WTC11 (cell line): ENCODE data around the gene METRNL. TPM values are rescaled to one million over a fixed set of nuclear protein-coding genes. Genes with fewer than 3 reads are reported as not detected.

ENCODE experiments used
- ATAC-seq: fragments of 200-7000 bp; cut with Tn5 transposase; 2 replicates; pipeline ENCODE4 v1.10.0; 2021; ENCODE audit warnings: mild to moderate bottlenecking, moderate library complexity
- CTCF ChIA-PET: fragments of 300-600 bp; sonication (Branson Sonifier 250); formaldehyde crosslinking; loops from one replicate; lab custom pipeline; 2021; ENCODE audit warnings: antibody characterized with exemption; lab: Charles Lee
- POLR2A ChIA-PET: fragments of 350-600 bp; sonication (Branson Sonifier 250); formaldehyde crosslinking; loops from one replicate; lab custom pipeline; 2021; ENCODE audit warnings: antibody characterized with exemption; lab: Charles Lee
- DNase-seq: peaks from one replicate; pipeline ENCODE4 v3.0.0; 2021; ENCODE audit warnings: low spot score
- H3K27ac Mint-ChIP-seq: 2 replicates; pipeline ENCODE4 v1.8.0; 2021; ENCODE audit warnings: mixed read lengths
- H3K27me3 Mint-ChIP-seq: 2 replicates; pipeline ENCODE4 v1.8.0; 2021; ENCODE audit warnings: low read depth, mild to moderate bottlenecking, moderate library complexity, mixed read lengths
- H3K36me3 Mint-ChIP-seq: 2 replicates; pipeline ENCODE4 v1.8.0; 2021; ENCODE audit warnings: mixed read lengths
- H3K4me1 Mint-ChIP-seq: 2 replicates; pipeline ENCODE4 v1.8.0; 2022; ENCODE audit warnings: mixed read lengths
- H3K4me3 Mint-ChIP-seq: 2 replicates; pipeline ENCODE4 v1.8.0; 2021; ENCODE audit warnings: mild to moderate bottlenecking, moderate library complexity, mixed read lengths
- H3K9me3 Mint-ChIP-seq: 2 replicates; pipeline ENCODE4 v1.8.0; 2021; ENCODE audit warnings: mixed read lengths
- EMX1 ChIP-seq: fragments of 250-450 bp; sonication (Bioruptor Pico); IDR thresholded peaks from 2 replicates; pipeline ENCODE4 v1.8.0; 2021; ENCODE audit warnings: mild to moderate bottlenecking
- FOXP1 ChIP-seq: sonication (generic); formaldehyde crosslinking; IDR thresholded peaks from 2 replicates; pipeline ENCODE4 v1.8.0; 2022; ENCODE audit warnings: missing genetic modification reagents, mild to moderate bottlenecking, moderate library complexity, borderline replicate concordance
- GABPB1 ChIP-seq: sonication (generic); formaldehyde crosslinking; IDR thresholded peaks from 2 replicates; pipeline ENCODE4 v1.8.1; 2023; ENCODE audit warnings: mild to moderate bottlenecking, missing genetic modification reagents
- GTF2I ChIP-seq: fragments of 250-450 bp; sonication (Bioruptor Pico); conservative IDR thresholded peaks from 2 replicates; pipeline ENCODE4 v1.4.0; 2021; ENCODE audit warnings: mild to moderate bottlenecking
- MYBL2 ChIP-seq: sonication (generic); formaldehyde crosslinking; IDR thresholded peaks from 2 replicates; pipeline ENCODE4 v1.8.1; 2023; ENCODE audit warnings: mild to moderate bottlenecking, moderate library complexity, missing genetic modification reagents
- NFATC4 ChIP-seq: fragments of 250-450 bp; sonication (Bioruptor Pico); IDR thresholded peaks from 2 replicates; pipeline ENCODE4 v1.9.0; 2021; ENCODE audit warnings: mild to moderate bottlenecking
- NFYB ChIP-seq: sonication (generic); formaldehyde crosslinking; conservative IDR thresholded peaks from 2 replicates; pipeline ENCODE4 v1.8.0; 2022; ENCODE audit warnings: low read depth, missing genetic modification reagents
- NR2C2 ChIP-seq: sonication (generic); formaldehyde crosslinking; IDR thresholded peaks from 2 replicates; pipeline ENCODE4 v1.8.0; 2022; ENCODE audit warnings: mild to moderate bottlenecking, missing genetic modification reagents
- PRRX2 ChIP-seq: fragments of 250-450 bp; sonication (Bioruptor Pico); IDR thresholded peaks from 2 replicates; pipeline ENCODE4 v1.8.0; 2021; ENCODE audit warnings: mild to moderate bottlenecking
- ZNF317 ChIP-seq: sonication (generic); formaldehyde crosslinking; IDR thresholded peaks from 2 replicates; pipeline ENCODE4 v1.8.1; 2023; ENCODE audit warnings: low read depth, mild to moderate bottlenecking, moderate library complexity, missing genetic modification reagents, borderline replicate concordance
- total RNA-seq: library from RNA; stranded (reverse); gene quantifications from 3 replicates; pipeline ENCODE4 v1.2.3, GENCODE V29; 2021
- TF ChIP-seq, protein P1 (sequence below): sonication (generic); formaldehyde crosslinking; IDR thresholded peaks from 2 replicates; pipeline ENCODE4 v1.8.0; 2022; ENCODE audit warnings: mild to moderate bottlenecking, missing genetic modification reagents
- TF ChIP-seq, protein P2 (sequence below): sonication (generic); formaldehyde crosslinking; IDR thresholded peaks from 2 replicates; pipeline ENCODE4 v1.8.0; 2023; ENCODE audit warnings: missing genetic modification reagents, mild to moderate bottlenecking, borderline replicate concordance
- TF ChIP-seq, protein P3 (sequence below): sonication (generic); formaldehyde crosslinking; IDR thresholded peaks from 2 replicates; pipeline ENCODE4 v1.8.1; 2023; ENCODE audit warnings: mild to moderate bottlenecking, missing genetic modification reagents, moderate library complexity
- TF ChIP-seq, protein P4 (sequence below): sonication (generic); formaldehyde crosslinking; IDR thresholded peaks from 2 replicates; pipeline ENCODE4 v1.8.1; 2022; ENCODE audit warnings: missing genetic modification reagents, borderline replicate concordance
- TF ChIP-seq, protein P5 (sequence below): sonication (generic); formaldehyde crosslinking; IDR thresholded peaks from 2 replicates; pipeline ENCODE4 v1.8.0; 2022; ENCODE audit warnings: mild to moderate bottlenecking, missing genetic modification reagents

METRNL gene
- total RNA-seq, 1 experiment from 2014 or later, result 27.7 TPM

DNA sequence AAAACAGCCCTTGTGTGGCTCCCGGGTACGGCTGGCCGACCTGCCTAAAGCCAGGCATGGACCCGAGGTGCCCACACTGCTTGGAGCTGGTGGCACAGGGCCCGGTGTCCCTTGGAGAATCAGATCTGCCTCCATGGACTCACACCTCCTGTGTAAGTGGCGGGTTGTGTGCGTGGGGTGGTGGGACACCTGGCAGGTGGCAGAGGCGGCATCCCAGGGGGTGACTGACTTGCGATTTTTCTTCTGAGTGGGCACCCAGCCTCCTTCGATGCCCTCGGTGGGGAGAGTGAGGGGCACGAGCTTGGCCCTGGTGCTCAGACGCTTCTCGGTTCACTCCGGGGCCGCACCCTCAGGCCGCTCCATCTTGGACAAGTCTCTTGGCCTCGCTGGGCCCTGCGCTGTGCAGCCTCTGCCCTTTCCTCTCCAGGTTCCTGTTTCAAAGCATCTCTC, 35.8 kb downstream of the METRNL start:
- ChIA-PET CTCF (no interaction called here), POLR2A (no interaction called here)
- ATAC-seq (no peak), DNase-seq (no peak)
- no peaks in the 10 kb centered on the region for H3K9me3 Mint-ChIP-seq
- H3K27me3 Mint-ChIP-seq, result peaks cover 3% of the 10 kb centered on the region; the same call in 1 of the 2 replicates
- no peaks in the 10 kb centered on the region for H3K36me3 Mint-ChIP-seq
- peaks cover 16% of the 10 kb centered on the region; the same call in 1 of the 2 replicates for H3K4me1 Mint-ChIP-seq
- no peak overlapping the region for H3K4me3 Mint-ChIP-seq
- TF ChIP-seq NR2C2 (no peak), NFYB (CRISPR knock-in tag) (no peak), NFATC4 (no peak), MYBL2 (CRISPR knock-in tag) (no peak), GTF2I (CRISPR knock-in tag) (no peak), EMX1 (no peak)
- TF ChIP-seq, protein P1, sequence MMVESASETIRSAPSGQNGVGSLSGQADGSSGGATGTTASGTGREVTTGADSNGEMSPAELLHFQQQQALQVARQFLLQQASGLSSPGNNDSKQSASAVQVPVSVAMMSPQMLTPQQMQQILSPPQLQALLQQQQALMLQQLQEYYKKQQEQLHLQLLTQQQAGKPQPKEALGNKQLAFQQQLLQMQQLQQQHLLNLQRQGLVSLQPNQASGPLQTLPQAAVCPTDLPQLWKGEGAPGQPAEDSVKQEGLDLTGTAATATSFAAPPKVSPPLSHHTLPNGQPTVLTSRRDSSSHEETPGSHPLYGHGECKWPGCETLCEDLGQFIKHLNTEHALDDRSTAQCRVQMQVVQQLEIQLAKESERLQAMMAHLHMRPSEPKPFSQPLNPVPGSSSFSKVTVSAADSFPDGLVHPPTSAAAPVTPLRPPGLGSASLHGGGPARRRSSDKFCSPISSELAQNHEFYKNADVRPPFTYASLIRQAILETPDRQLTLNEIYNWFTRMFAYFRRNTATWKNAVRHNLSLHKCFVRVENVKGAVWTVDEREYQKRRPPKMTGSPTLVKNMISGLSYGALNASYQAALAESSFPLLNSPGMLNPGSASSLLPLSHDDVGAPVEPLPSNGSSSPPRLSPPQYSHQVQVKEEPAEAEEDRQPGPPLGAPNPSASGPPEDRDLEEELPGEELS, result no peak
- TF ChIP-seq, protein P2, sequence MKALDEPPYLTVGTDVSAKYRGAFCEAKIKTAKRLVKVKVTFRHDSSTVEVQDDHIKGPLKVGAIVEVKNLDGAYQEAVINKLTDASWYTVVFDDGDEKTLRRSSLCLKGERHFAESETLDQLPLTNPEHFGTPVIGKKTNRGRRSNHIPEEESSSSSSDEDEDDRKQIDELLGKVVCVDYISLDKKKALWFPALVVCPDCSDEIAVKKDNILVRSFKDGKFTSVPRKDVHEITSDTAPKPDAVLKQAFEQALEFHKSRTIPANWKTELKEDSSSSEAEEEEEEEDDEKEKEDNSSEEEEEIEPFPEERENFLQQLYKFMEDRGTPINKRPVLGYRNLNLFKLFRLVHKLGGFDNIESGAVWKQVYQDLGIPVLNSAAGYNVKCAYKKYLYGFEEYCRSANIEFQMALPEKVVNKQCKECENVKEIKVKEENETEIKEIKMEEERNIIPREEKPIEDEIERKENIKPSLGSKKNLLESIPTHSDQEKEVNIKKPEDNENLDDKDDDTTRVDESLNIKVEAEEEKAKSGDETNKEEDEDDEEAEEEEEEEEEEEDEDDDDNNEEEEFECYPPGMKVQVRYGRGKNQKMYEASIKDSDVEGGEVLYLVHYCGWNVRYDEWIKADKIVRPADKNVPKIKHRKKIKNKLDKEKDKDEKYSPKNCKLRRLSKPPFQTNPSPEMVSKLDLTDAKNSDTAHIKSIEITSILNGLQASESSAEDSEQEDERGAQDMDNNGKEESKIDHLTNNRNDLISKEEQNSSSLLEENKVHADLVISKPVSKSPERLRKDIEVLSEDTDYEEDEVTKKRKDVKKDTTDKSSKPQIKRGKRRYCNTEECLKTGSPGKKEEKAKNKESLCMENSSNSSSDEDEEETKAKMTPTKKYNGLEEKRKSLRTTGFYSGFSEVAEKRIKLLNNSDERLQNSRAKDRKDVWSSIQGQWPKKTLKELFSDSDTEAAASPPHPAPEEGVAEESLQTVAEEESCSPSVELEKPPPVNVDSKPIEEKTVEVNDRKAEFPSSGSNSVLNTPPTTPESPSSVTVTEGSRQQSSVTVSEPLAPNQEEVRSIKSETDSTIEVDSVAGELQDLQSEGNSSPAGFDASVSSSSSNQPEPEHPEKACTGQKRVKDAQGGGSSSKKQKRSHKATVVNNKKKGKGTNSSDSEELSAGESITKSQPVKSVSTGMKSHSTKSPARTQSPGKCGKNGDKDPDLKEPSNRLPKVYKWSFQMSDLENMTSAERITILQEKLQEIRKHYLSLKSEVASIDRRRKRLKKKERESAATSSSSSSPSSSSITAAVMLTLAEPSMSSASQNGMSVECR (CRISPR knock-in tag), result no peak
- TF ChIP-seq, protein P3, sequence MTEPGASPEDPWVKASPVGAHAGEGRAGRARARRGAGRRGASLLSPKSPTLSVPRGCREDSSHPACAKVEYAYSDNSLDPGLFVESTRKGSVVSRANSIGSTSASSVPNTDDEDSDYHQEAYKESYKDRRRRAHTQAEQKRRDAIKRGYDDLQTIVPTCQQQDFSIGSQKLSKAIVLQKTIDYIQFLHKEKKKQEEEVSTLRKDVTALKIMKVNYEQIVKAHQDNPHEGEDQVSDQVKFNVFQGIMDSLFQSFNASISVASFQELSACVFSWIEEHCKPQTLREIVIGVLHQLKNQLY, result no peak
- no peak overlapping the region for H3K27ac Mint-ChIP-seq

DNA sequence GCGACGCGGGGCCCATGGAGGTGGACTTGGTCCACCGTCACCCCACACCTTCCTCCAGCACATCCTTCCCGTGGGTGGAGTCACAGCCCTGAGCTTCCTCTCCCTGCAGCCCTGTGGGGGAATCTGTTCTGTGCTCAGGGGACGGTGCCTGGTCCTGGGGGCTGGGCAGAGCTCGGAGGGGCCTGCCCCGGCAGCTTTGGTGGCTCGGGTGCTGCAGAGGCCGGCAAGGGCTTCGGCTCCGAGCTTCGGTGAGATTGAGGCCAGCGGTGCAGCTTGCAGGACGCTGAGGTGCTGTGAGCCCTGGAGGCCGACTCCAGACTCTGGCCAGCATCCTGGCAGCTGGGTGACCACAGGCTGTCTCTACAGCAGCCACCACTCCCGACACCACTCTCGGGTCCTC, 36.4 kb downstream of the METRNL start:
- Mint-ChIP-seq H3K36me3 (no peaks in the 10 kb centered on the region), H3K27me3 (peaks cover 7% of the 10 kb centered on the region)
- TF ChIP-seq GABPB1 (no peak), ZNF317 (no peak), PRRX2 (no peak), FOXP1 (CRISPR knock-in tag) (no peak)
- TF ChIP-seq, protein P4, sequence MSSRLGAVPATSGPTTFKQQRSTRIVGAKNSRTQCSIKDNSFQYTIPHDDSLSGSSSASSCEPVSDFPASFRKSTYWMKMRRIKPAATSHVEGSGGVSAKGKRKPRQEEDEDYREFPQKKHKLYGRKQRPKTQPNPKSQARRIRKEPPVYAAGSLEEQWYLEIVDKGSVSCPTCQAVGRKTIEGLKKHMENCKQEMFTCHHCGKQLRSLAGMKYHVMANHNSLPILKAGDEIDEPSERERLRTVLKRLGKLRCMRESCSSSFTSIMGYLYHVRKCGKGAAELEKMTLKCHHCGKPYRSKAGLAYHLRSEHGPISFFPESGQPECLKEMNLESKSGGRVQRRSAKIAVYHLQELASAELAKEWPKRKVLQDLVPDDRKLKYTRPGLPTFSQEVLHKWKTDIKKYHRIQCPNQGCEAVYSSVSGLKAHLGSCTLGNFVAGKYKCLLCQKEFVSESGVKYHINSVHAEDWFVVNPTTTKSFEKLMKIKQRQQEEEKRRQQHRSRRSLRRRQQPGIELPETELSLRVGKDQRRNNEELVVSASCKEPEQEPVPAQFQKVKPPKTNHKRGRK, result no peak
- TF ChIP-seq, protein P5, sequence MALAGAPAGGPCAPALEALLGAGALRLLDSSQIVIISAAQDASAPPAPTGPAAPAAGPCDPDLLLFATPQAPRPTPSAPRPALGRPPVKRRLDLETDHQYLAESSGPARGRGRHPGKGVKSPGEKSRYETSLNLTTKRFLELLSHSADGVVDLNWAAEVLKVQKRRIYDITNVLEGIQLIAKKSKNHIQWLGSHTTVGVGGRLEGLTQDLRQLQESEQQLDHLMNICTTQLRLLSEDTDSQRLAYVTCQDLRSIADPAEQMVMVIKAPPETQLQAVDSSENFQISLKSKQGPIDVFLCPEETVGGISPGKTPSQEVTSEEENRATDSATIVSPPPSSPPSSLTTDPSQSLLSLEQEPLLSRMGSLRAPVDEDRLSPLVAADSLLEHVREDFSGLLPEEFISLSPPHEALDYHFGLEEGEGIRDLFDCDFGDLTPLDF (CRISPR knock-in tag), result no peak
- TF ChIP-seq, all 79 proteins: peak for 0
- CTCF ChIA-PET, result no interaction called here
- no peak for ATAC-seq
- H3K9me3 Mint-ChIP-seq, result no peaks in the 10 kb centered on the region
- H3K4me1 Mint-ChIP-seq, result peaks cover 20% of the 10 kb centered on the region
- DNase-seq, result no peak
- H3K27ac Mint-ChIP-seq, result no peak overlapping the region
- POLR2A ChIA-PET, result no interaction called here
- H3K4me3 Mint-ChIP-seq, result no peak overlapping the region
